Measurements from ENCODE around the gene DSC1.

Gene DSC1

GRCh38 chr18:31149351-31149750 lies 13.3 kb downstream of the DSC1 start:
- Histone ChIP-seq H3K4me1 (ENCODE audit: low read length) (no peaks in the 10 kb centered on the region), H2AFZ (ENCODE audit: low read depth, low read length) (no peak overlapping the region), H3K4me2 (ENCODE audit: low read length) (no peak overlapping the region), H3K27ac (ENCODE audit: low read length) (no peak overlapping the region), H3K27me3 (ENCODE audit: low read depth, low read length) (no peaks in the 10 kb centered on the region), H3K9ac (ENCODE audit: low read length) (no peak overlapping the region), H4K20me1 (ENCODE audit: insufficient read depth, low read length) (no peaks in the 10 kb centered on the region), H3K79me2 (ENCODE audit: low read length) (no peaks in the 10 kb centered on the region), H3K9me3 (ENCODE audit: insufficient read depth, low read length) (no peaks in the 10 kb centered on the region), H3K36me3 (replicated peaks; ENCODE audit: low read depth, low read length) (no peaks in the 10 kb centered on the region), H3K4me3 (ENCODE audit: low read length) (no peak overlapping the region)
- no peak for TF ChIP-seq CTCF (IDR thresholded peaks at IDR 0.05; ENCODE audit: low read depth, low read length)
- no peak for TF ChIP-seq EZH2phosphoT487 (IDR thresholded peaks at IDR 0.05; ENCODE audit: low read depth)

- no peaks in the 10 kb centered on the region for H3K27me3 ChIP-seq (ENCODE audit: low read depth, low read length)
- no peak overlapping the region for H3K4me3 ChIP-seq (ENCODE audit: low read length)
- H2AFZ ChIP-seq (ENCODE audit: low read depth, low read length), result no peak overlapping the region
- no peaks in the 10 kb centered on the region for H4K20me1 ChIP-seq (ENCODE audit: insufficient read depth, low read length)
- H3K4me2 ChIP-seq (ENCODE audit: low read length), result no peak overlapping the region
- H3K4me1 ChIP-seq (ENCODE audit: low read length), result no peaks in the 10 kb centered on the region
- no peak overlapping the region for H3K9ac ChIP-seq (ENCODE audit: low read length)
- no peaks in the 10 kb centered on the region for H3K79me2 ChIP-seq (ENCODE audit: low read length)
- TF ChIP-seq EZH2phosphoT487 (IDR thresholded peaks at IDR 0.05; ENCODE audit: low read depth) (no peak), CTCF (IDR thresholded peaks at IDR 0.05; ENCODE audit: low read depth, low read length) (no peak)
- no peaks in the 10 kb centered on the region for H3K9me3 ChIP-seq (ENCODE audit: insufficient read depth, low read length)
- H3K27ac ChIP-seq (ENCODE audit: low read length), result no peak overlapping the region
- no peaks in the 10 kb centered on the region for H3K36me3 ChIP-seq (replicated peaks; ENCODE audit: low read depth, low read length)
Observed at GRCh38 chr18:31148600-31148999, 14.1 kb downstream of the DSC1 start.

- H3K9ac ChIP-seq (ENCODE audit: low read length), result no peak overlapping the region
- H3K36me3 ChIP-seq (replicated peaks; ENCODE audit: low read depth, low read length), result no peaks in the 10 kb centered on the region
- H3K4me3 ChIP-seq (ENCODE audit: low read length), result no peak overlapping the region
- H3K79me2 ChIP-seq (ENCODE audit: low read length), result no peaks in the 10 kb centered on the region
- TF ChIP-seq EZH2phosphoT487 (IDR thresholded peaks at IDR 0.05; ENCODE audit: low read depth) (no peak), CTCF (IDR thresholded peaks at IDR 0.05; ENCODE audit: low read depth, low read length) (no peak)
- no peak overlapping the region for H3K27ac ChIP-seq (ENCODE audit: low read length)
- no peaks in the 10 kb centered on the region for H3K9me3 ChIP-seq (ENCODE audit: insufficient read depth, low read length)
- no peaks in the 10 kb centered on the region for H3K4me1 ChIP-seq (ENCODE audit: low read length)
- no peaks in the 10 kb centered on the region for H3K27me3 ChIP-seq (ENCODE audit: low read depth, low read length)
- H3K4me2 ChIP-seq (ENCODE audit: low read length), result no peak overlapping the region
- H2AFZ ChIP-seq (ENCODE audit: low read depth, low read length), result no peak overlapping the region
- H4K20me1 ChIP-seq (ENCODE audit: insufficient read depth, low read length), result no peaks in the 10 kb centered on the region
Observed at GRCh38 chr18:31146809-31147208, 15.8 kb downstream of the DSC1 start.

- Histone ChIP-seq H3K9me3 (ENCODE audit: insufficient read depth, low read length) (no peaks in the 10 kb centered on the region), H3K27ac (ENCODE audit: low read length) (no peak overlapping the region), H2AFZ (ENCODE audit: low read depth, low read length) (no peak overlapping the region), H3K9ac (ENCODE audit: low read length) (no peak overlapping the region), H3K27me3 (ENCODE audit: low read depth, low read length) (no peaks in the 10 kb centered on the region), H3K79me2 (ENCODE audit: low read length) (no peaks in the 10 kb centered on the region), H3K36me3 (replicated peaks; ENCODE audit: low read depth, low read length) (no peaks in the 10 kb centered on the region), H4K20me1 (ENCODE audit: insufficient read depth, low read length) (no peaks in the 10 kb centered on the region), H3K4me1 (ENCODE audit: low read length) (no peaks in the 10 kb centered on the region), H3K4me3 (ENCODE audit: low read length) (no peak overlapping the region), H3K4me2 (ENCODE audit: low read length) (no peak overlapping the region)
- TF ChIP-seq EZH2phosphoT487 (IDR thresholded peaks at IDR 0.05; ENCODE audit: low read depth), result no peak
- no peak for TF ChIP-seq CTCF (IDR thresholded peaks at IDR 0.05; ENCODE audit: low read depth, low read length)
Observed at GRCh38 chr18:31143025-31143424, 19.6 kb downstream of the DSC1 start.

Measured in OCI-LY3 (cell line).